ENCODE results near the gene ASXL1. TPM values are rescaled to one million over a fixed set of nuclear protein-coding genes. Genes with fewer than 3 reads are reported as not detected.

Gene ASXL1
- polyA plus RNA-seq, 1 donor (not counting 4 experiments of a cell fraction or from before 2014, with no cell fraction given): 20.0 TPM

GRCh38 chr20:32463642-32464400, 105.7 kb downstream of the ASXL1 start:
- H3K4me2 ChIP-seq (ENCODE audit: control insufficient read depth, extremely low read depth, insufficient read depth, low read depth, low read length): no peak overlapping the region
- no peaks in the 10 kb centered on the region for H3K79me2 ChIP-seq (ENCODE audit: control insufficient read depth, insufficient read depth, low read length)
- no peaks in the 10 kb centered on the region for H3K27me3 ChIP-seq (ENCODE audit: control insufficient read depth, extremely low read depth, insufficient read depth, low read length)
- dilution Hi-C loops (cut with MboI; ENCODE audit: extremely low pct_ligation_motif_present, low sequenced_read_pairs): no loop called here
- H2AFZ ChIP-seq (ENCODE audit: control insufficient read depth, low read length): no peak overlapping the region
- no peak overlapping the region for H3K9ac ChIP-seq (ENCODE audit: control insufficient read depth, extremely low read depth, insufficient read depth, low read length)
- no peak for FAIRE-seq
- H3K4me1 ChIP-seq (ENCODE audit: control insufficient read depth, extremely low read depth, insufficient read depth, low read length): no peaks in the 10 kb centered on the region
- no peak overlapping the region for H3K27ac ChIP-seq (ENCODE audit: control insufficient read depth, insufficient read depth, low read length)
- no peak overlapping the region for H3K4me3 ChIP-seq (ENCODE audit: control insufficient read depth in 2 of 3, extremely low read depth in 1 of 3, insufficient read depth in 2 of 3, low read depth in 1 of 3, low read length in 3 of 3)
- TF ChIP-seq CTCF (optimal IDR thresholded peaks at IDR 0.05 in 1 of 3, IDR thresholded peaks at IDR 0.05 in 1 of 3, conservative IDR thresholded peaks at IDR 0.05 in 1 of 3; ENCODE audit: extremely low read depth in 1 of 3, insufficient read depth in 2 of 3, low read length in 3 of 3): no peak
- no peak for TF ChIP-seq EZH2 (IDR thresholded peaks at IDR 0.05; ENCODE audit: low read length)
- DNase-seq (ENCODE audit: low read depth, low spot score): no peak
- no peaks in the 10 kb centered on the region for H3K9me1 ChIP-seq (ENCODE audit: control insufficient read depth, extremely low read depth, insufficient read depth, low read length)
- H3K9me3 ChIP-seq (ENCODE audit: control insufficient read depth, low read depth, low read length): no peaks in the 10 kb centered on the region
- H4K20me1 ChIP-seq (ENCODE audit: control insufficient read depth, extremely low read depth, insufficient read depth, low read length): no peaks in the 10 kb centered on the region
- no peaks in the 10 kb centered on the region for H3K36me3 ChIP-seq (ENCODE audit: control insufficient read depth in 2 of 2, extremely low read depth in 1 of 2, insufficient read depth in 2 of 2, low read length in 2 of 2)

- Histone ChIP-seq H3K9me1 (ENCODE audit: control insufficient read depth, extremely low read depth, insufficient read depth, low read length) (no peaks in the 10 kb centered on the region), H3K4me3 (ENCODE audit: control insufficient read depth in 2 of 3, extremely low read depth in 1 of 3, insufficient read depth in 2 of 3, low read depth in 1 of 3, low read length in 3 of 3) (no peak overlapping the region), H3K27ac (ENCODE audit: control insufficient read depth, insufficient read depth, low read length) (no peak overlapping the region), H3K9ac (ENCODE audit: control insufficient read depth, extremely low read depth, insufficient read depth, low read length) (no peak overlapping the region), H3K27me3 (ENCODE audit: control insufficient read depth, extremely low read depth, insufficient read depth, low read length) (no peaks in the 10 kb centered on the region), H3K79me2 (ENCODE audit: control insufficient read depth, insufficient read depth, low read length) (no peaks in the 10 kb centered on the region), H3K36me3 (ENCODE audit: control insufficient read depth in 2 of 2, extremely low read depth in 1 of 2, insufficient read depth in 2 of 2, low read length in 2 of 2) (no peaks in the 10 kb centered on the region), H3K4me2 (ENCODE audit: control insufficient read depth, extremely low read depth, insufficient read depth, low read depth, low read length) (no peak overlapping the region), H3K9me3 (ENCODE audit: control insufficient read depth, low read depth, low read length) (no peaks in the 10 kb centered on the region), H4K20me1 (ENCODE audit: control insufficient read depth, extremely low read depth, insufficient read depth, low read length) (no peaks in the 10 kb centered on the region), H3K4me1 (ENCODE audit: control insufficient read depth, extremely low read depth, insufficient read depth, low read length) (no peaks in the 10 kb centered on the region), H2AFZ (ENCODE audit: control insufficient read depth, low read length) (no peak overlapping the region)
- dilution Hi-C loops (cut with MboI; ENCODE audit: extremely low pct_ligation_motif_present, low sequenced_read_pairs): no loop called here
- DNase-seq (ENCODE audit: low read depth, low spot score) (no peak), FAIRE-seq (no peak)
- no peak for TF ChIP-seq CTCF (optimal IDR thresholded peaks at IDR 0.05 in 1 of 3, IDR thresholded peaks at IDR 0.05 in 1 of 3, conservative IDR thresholded peaks at IDR 0.05 in 1 of 3; ENCODE audit: extremely low read depth in 1 of 3, insufficient read depth in 2 of 3, low read length in 3 of 3)
- TF ChIP-seq EZH2 (IDR thresholded peaks at IDR 0.05; ENCODE audit: low read length): no peak
Observed at GRCh38 chr20:32464401-32465091, 106.4 kb downstream of the ASXL1 start.

All from keratinocyte (primary cell).